Right lobe of liver (tissue), 6 donors: ENCODE results near the gene MAST3. TPM values are rescaled to one million over a fixed set of nuclear protein-coding genes. Genes with fewer than 3 reads are reported as not detected.

Source experiments
- ATAC-seq, 4 donors: fragments of 200-7000 bp; cut with Tn5 transposase; one replicate each; pipeline ENCODE4 v1.9.1; 2020; ENCODE audit warnings: mild to moderate bottlenecking in 4 of 4, moderate library complexity in 4 of 4
- DNase-seq, 3 donors: peaks; one replicate each; pipeline ENCODE4 v3.0.0-alpha.2; 2020
- H3K27ac ChIP-seq, 3 donors: fragments of 200-600 bp; one replicate each; pipeline ENCODE4 v1.8.0; 2022
- H3K27me3 ChIP-seq, 2 donors: fragments of 200-600 bp; one replicate each; pipeline ENCODE4 v1.8.0; 2022
- H3K36me3 ChIP-seq, 4 donors: fragments of 200-600 bp; sonication (generic) in 1 of 4; one replicate each; pipeline versions ENCODE4 v1.5.1 to v1.8.0; 2017 to 2022; ENCODE audit warnings: control low read depth in 1 of 4
- H3K4me1 ChIP-seq, 4 donors: fragments of 200-600 bp; sonication (generic) in 1 of 4; one replicate each; pipeline versions ENCODE4 v1.5.1 to v1.8.0; 2017 to 2022; ENCODE audit warnings: control low read depth in 1 of 4
- H3K4me3 ChIP-seq, 3 donors: fragments of 200-600 bp; one replicate each; pipeline ENCODE4 v1.8.0; 2022
- H3K9me3 ChIP-seq, 4 donors: fragments of 200-600 bp; sonication (generic) in 1 of 4; one replicate each; pipeline versions ENCODE4 v1.5.1 to v1.8.0; 2017 to 2022; ENCODE audit warnings: control low read depth in 1 of 4
- CTCF ChIP-seq, 4 donors: fragments of 200-600 bp in 3 of 4; fragments of 450-650 bp in 1 of 4; IDR thresholded peaks; one replicate each; pipeline versions ENCODE4 v1.5.1 to v1.8.0; 2016 to 2022; ENCODE audit warnings: antibody characterized with exemption in 4 of 4, mild to moderate bottlenecking in 2 of 4
- POLR2A ChIP-seq: fragments of 450-650 bp; IDR thresholded peaks from one replicate; pipeline ENCODE4 v1.6.1; 2017; ENCODE audit warnings: antibody characterized with exemption, mild to moderate bottlenecking
- WGBS: methylation state at CpG from one replicate; pipeline ENCODE4 v1.1.6; 2018; ENCODE audit warnings: low coverage, low lambda C conversion rate; ENCODE audit not compliant: insufficient coverage; ENCODE audit errors: missing lambda C conversion rate; 5-methylcytosine and 5-hydroxymethylcytosine counted together
- intact Hi-C, 2 donors: fragments of 100-400 bp; cut with DNase I; formaldehyde crosslinking; loops; one replicate each; pipeline versions ENCODE4 v1.11.2 to v1.14.1; 2022
- total RNA-seq, 6 experiments: library from RNA; depleted of rRNA in 2 of 6; stranded (reverse); fragments of >200 nt in 2 of 6; fragmentation: NEBNext Ultra II Directional in 3 of 6; extraction: Animal tissue kit (Norgen Biotek cat#: 25700) in 3 of 6; gene quantifications; one replicate each; pipeline versions ENCODE4 v1.1.0 to v1.2.4, GENCODE V29; 2016 to 2023
- donor health status: DM: no; HTN: yes; CAD: no.
- donor health status: DM: no; HTN: no; CAD: no.
- donor health status: DM: no; HTN: no; CAD: no.
- donor health status: DM: no; HTN: yes; CAD: no.
- donor health status: DM: no; HTN: yes; CAD: no.

MAST3 gene
- total RNA-seq, 6 experiments from 2014 or later, result 8.0 to 17.9 (median 10.0) TPM

- H3K4me3 ChIP-seq, result no peak overlapping the region
- DNase-seq (no peak), ATAC-seq (no peak)
- H3K36me3 ChIP-seq, result peaks cover 0 to 17% (median 7%) of the 10 kb centered on the region in 4 donors
- WGBS, result 63% methylated on average over 10 of the region's 14 CpGs
- no peak overlapping the region for H3K27ac ChIP-seq
- no peaks in the 10 kb centered on the region for H3K9me3 ChIP-seq
- TF ChIP-seq CTCF (IDR thresholded peaks at IDR 0.05), result no peak
- no peak for TF ChIP-seq POLR2A
- H3K27me3 ChIP-seq, result no peaks in the 10 kb centered on the region
- intact Hi-C loops, result no loop called here
- peaks cover 0 to 13% (median 2%) of the 10 kb centered on the region in 4 donors for H3K4me1 ChIP-seq
These were observed 22.1 kb downstream of the MAST3 start for GRCh38 chr19:18119717-18120105.

GRCh38 chr19:18120127-18120526 is 22.5 kb downstream of the MAST3 start:
- no peaks in the 10 kb centered on the region for H3K9me3 ChIP-seq
- no CpG with 5 or more reads among the region's 1 CpG for WGBS
- H3K27ac ChIP-seq, result no peak overlapping the region
- H3K4me1 ChIP-seq, result peaks cover 0 to 13% (median 2%) of the 10 kb centered on the region in 4 donors
- DNase-seq (no peak), ATAC-seq (no peak)
- TF ChIP-seq POLR2A, result no peak
- no peak for TF ChIP-seq CTCF (IDR thresholded peaks at IDR 0.05)
- H3K27me3 ChIP-seq, result no peaks in the 10 kb centered on the region
- intact Hi-C loops, result no loop called here
- peaks cover 0 to 19% (median 8%) of the 10 kb centered on the region in 4 donors for H3K36me3 ChIP-seq
- no peak overlapping the region for H3K4me3 ChIP-seq

- H3K4me3 ChIP-seq, result no peak overlapping the region
- peaks cover 0 to 9% (median 0%) of the 10 kb centered on the region in 4 donors for H3K4me1 ChIP-seq
- H3K9me3 ChIP-seq, result no peaks in the 10 kb centered on the region
- peaks cover 0 to 22% (median 12%) of the 10 kb centered on the region in 4 donors for H3K36me3 ChIP-seq
- no peaks in the 10 kb centered on the region for H3K27me3 ChIP-seq
- H3K27ac ChIP-seq, result no peak overlapping the region
- TF ChIP-seq POLR2A (no peak), CTCF (IDR thresholded peaks at IDR 0.05) (no peak)
- intact Hi-C loops, result no loop called here
- no peak for DNase-seq
- WGBS, result 100% methylated on average over 2 of the region's 5 CpGs
- no peak for ATAC-seq
These were observed 23.6 kb downstream of the MAST3 start for GRCh38 chr19:18121166-18121565.

GRCh38 chr19:18122424-18122823 is 24.8 kb downstream of the MAST3 start:
- H3K9me3 ChIP-seq, result no peaks in the 10 kb centered on the region
- ATAC-seq (no peak), DNase-seq (no peak)
- no peaks in the 10 kb centered on the region for H3K27me3 ChIP-seq
- H3K27ac ChIP-seq, result no peak overlapping the region
- intact Hi-C loops, result no loop called here
- no peak for TF ChIP-seq CTCF (IDR thresholded peaks at IDR 0.05)
- TF ChIP-seq POLR2A, result no peak
- peaks cover 0 to 5% (median 0%) of the 10 kb centered on the region in 4 donors for H3K4me1 ChIP-seq
- 88% methylated on average over 3 of the region's 7 CpGs for WGBS
- no peak overlapping the region for H3K4me3 ChIP-seq
- H3K36me3 ChIP-seq, result peaks cover 0 to 25% (median 13%) of the 10 kb centered on the region in 4 donors
